PFSK-1 (cell line): ENCODE data around the gene RBP2.

ENCODE experiments used
- FOXP2 ChIP-seq: optimal IDR thresholded peaks from 2 replicates; pipeline ENCODE3; 2011; ENCODE audit warnings: borderline replicate concordance, control low read depth, inconsistent platforms; ENCODE audit not compliant: insufficient read depth; ENCODE audit errors: extremely low read length, extremely low read depth
- POLR2AphosphoS5 ChIP-seq: IDR thresholded peaks from 2 replicates; pipeline ENCODE4 v1.6.1; 2012; ENCODE audit warnings: low read depth, mild to moderate bottlenecking, control low read depth, low read length, moderate library complexity
- REST ChIP-seq, 2 experiments: IDR thresholded peaks; 2 replicates each; pipeline versions ENCODE4 v1.6.1 to v1.8.0; 2011 to 2012; ENCODE audit warnings: low read depth in 2 of 2, low read length in 2 of 2, control low read depth in 1 of 2, inconsistent platforms in 1 of 2, mild to moderate bottlenecking in 1 of 2, moderate library complexity in 1 of 2; ENCODE audit not compliant: insufficient read depth in 1 of 2
- SIN3A ChIP-seq: IDR thresholded peaks from 2 replicates; pipeline ENCODE4 v1.6.1; 2012; ENCODE audit warnings: mild to moderate bottlenecking, low read length, moderate library complexity, borderline replicate concordance; ENCODE audit not compliant: insufficient read depth
- TAF1 ChIP-seq: IDR thresholded peaks from 2 replicates; pipeline ENCODE4 v1.6.1; 2012; ENCODE audit warnings: low read length, control low read depth, borderline replicate concordance; ENCODE audit not compliant: insufficient read depth

Gene RBP2

GRCh38 chr3:139450159-139450558 lies 26.2 kb downstream of the RBP2 start:
- TF ChIP-seq POLR2AphosphoS5 = no peak
- TF ChIP-seq FOXP2 = no peak
- TF ChIP-seq REST (IDR thresholded peaks at IDR 0.05; ENCODE audit: insufficient read depth in 1 of 2, low read depth in 2 of 2, low read length in 2 of 2) = no peak
- no peak for TF ChIP-seq TAF1

- TF ChIP-seq TAF1 (no peak), POLR2AphosphoS5 (no peak), SIN3A (no peak), FOXP2 (no peak), REST (IDR thresholded peaks at IDR 0.05; ENCODE audit: insufficient read depth in 1 of 2, low read depth in 2 of 2, low read length in 2 of 2) (no peak)
These were observed 26.8 kb downstream of the RBP2 start for GRCh38 chr3:139449566-139449965.

- TF ChIP-seq TAF1 (no peak), SIN3A (no peak), REST (IDR thresholded peaks at IDR 0.05; ENCODE audit: insufficient read depth in 1 of 2, low read depth in 2 of 2, low read length in 2 of 2) (no peak)
These were observed 28.2 kb downstream of the RBP2 start for GRCh38 chr3:139448104-139448503.

GRCh38 chr3:139447486-139447885 lies 28.8 kb downstream of the RBP2 start:
- TF ChIP-seq SIN3A = no peak
- no peak for TF ChIP-seq TAF1
- TF ChIP-seq POLR2AphosphoS5 = no peak
- TF ChIP-seq REST (IDR thresholded peaks at IDR 0.05; ENCODE audit: insufficient read depth in 1 of 2, low read depth in 2 of 2, low read length in 2 of 2) = no peak
- no peak for TF ChIP-seq FOXP2

- TF ChIP-seq POLR2AphosphoS5 = no peak
- TF ChIP-seq REST (IDR thresholded peaks at IDR 0.05; ENCODE audit: insufficient read depth in 1 of 2, low read depth in 2 of 2, low read length in 2 of 2) = no peak
- TF ChIP-seq TAF1 = no peak
- TF ChIP-seq FOXP2 = no peak
- TF ChIP-seq SIN3A = no peak
These were observed 31.9 kb downstream of the RBP2 start for GRCh38 chr3:139444446-139444845.
